IPS-18c (cell line): ENCODE data around the gene FASTKD1.
"Not testable (repeated sequence)": the region's sequence is repeated elsewhere in the genome, so short reads cannot be mapped to it uniquely, and the experiment has no call there.

Experiments
- H3K4me3 ChIP-seq: 2 replicates; pipeline ENCODE4 v1.7.0; 2013; ENCODE audit warnings: low read depth, mild to moderate bottlenecking, low read length, moderate library complexity; ENCODE audit not compliant: insufficient read depth
- H3K9me3 ChIP-seq: one replicate; pipeline ENCODE4 v1.6.1; 2013; ENCODE audit warnings: mild to moderate bottlenecking, low read length, moderate library complexity; ENCODE audit not compliant: control insufficient read depth, insufficient read depth

The FASTKD1 gene

GRCh38 chr2:169573160-169573973 lies at the start of gene FASTKD1:
TSS of gene FASTKD1 (minus strand) at chr2:169573865. CDS start at chr2:169572029, 1,836 bp downstream.
- H3K4me3 ChIP-seq: peak within 1 kb of the TSS; percentile 87
- H3K9me3 ChIP-seq: peaks cover 2% of the 10 kb centered on the region

GRCh38 chr2:169623235-169623634 lies 49.6 kb upstream of the FASTKD1 start:
- H3K9me3 ChIP-seq: no peaks in the 10 kb centered on the region
- no peak overlapping the region for H3K4me3 ChIP-seq

- H3K9me3 ChIP-seq: peaks cover 2% of the 10 kb centered on the region
- H3K4me3 ChIP-seq: no peak overlapping the region
Observed at GRCh38 chr2:169620509-169620908, 46.8 kb upstream of the FASTKD1 start.

GRCh38 chr2:169619946-169620345 lies 46.3 kb upstream of the FASTKD1 start:
- no peak overlapping the region for H3K4me3 ChIP-seq
- H3K9me3 ChIP-seq: peaks cover 2% of the 10 kb centered on the region

- not testable (repeated sequence) for H3K9me3 ChIP-seq, H3K4me3 ChIP-seq
Observed at GRCh38 chr2:169615982-169616381, 42.3 kb upstream of the FASTKD1 start.

- Histone ChIP-seq H3K9me3 (peaks cover 2% of the 10 kb centered on the region), H3K4me3 (no peak overlapping the region)
Observed at GRCh38 chr2:169613876-169614275, 40.2 kb upstream of the FASTKD1 start.

GRCh38 chr2:169609264-169609663 lies 35.6 kb upstream of the FASTKD1 start:
- no peaks in the 10 kb centered on the region for H3K9me3 ChIP-seq
- no peak overlapping the region for H3K4me3 ChIP-seq

GRCh38 chr2:169599568-169599967 lies 25.9 kb upstream of the FASTKD1 start:
- Histone ChIP-seq H3K9me3 (no peaks in the 10 kb centered on the region), H3K4me3 (no peak overlapping the region)

- H3K4me3 ChIP-seq: no peak overlapping the region
- H3K9me3 ChIP-seq: no peaks in the 10 kb centered on the region
Observed at GRCh38 chr2:169598982-169599381, 25.3 kb upstream of the FASTKD1 start.

- H3K4me3 ChIP-seq, H3K9me3 ChIP-seq: not testable (repeated sequence)
Observed at GRCh38 chr2:169596546-169596945, 22.9 kb upstream of the FASTKD1 start.

- Histone ChIP-seq H3K9me3 (no peaks in the 10 kb centered on the region), H3K4me3 (no peak overlapping the region)
Observed at GRCh38 chr2:169590804-169591203, 17.1 kb upstream of the FASTKD1 start.

GRCh38 chr2:169585673-169586072 lies 12.0 kb upstream of the FASTKD1 start:
- H3K9me3 ChIP-seq: peaks cover 2% of the 10 kb centered on the region
- peak overlapping the region; percentile 100; the same call in 1 of the 2 replicates for H3K4me3 ChIP-seq

- peaks cover 2% of the 10 kb centered on the region for H3K9me3 ChIP-seq
- peak within 1 kb of the TSS; percentile 100 for H3K4me3 ChIP-seq
Observed at GRCh38 chr2:169584005-169584877, 10.6 kb upstream of the FASTKD1 start, which contains the start of gene PPIG. TSS of gene PPIG (plus strand) at chr2:169584351. CDS start at chr2:169604042, 19,691 bp downstream.

- Histone ChIP-seq H3K4me3 (no peak overlapping the region), H3K9me3 (peaks cover 4% of the 10 kb centered on the region)
Observed at GRCh38 chr2:169583518-169583917, 9.9 kb upstream of the FASTKD1 start.

- H3K4me3 ChIP-seq, H3K9me3 ChIP-seq: not testable (repeated sequence)
Observed at GRCh38 chr2:169582552-169583266, 9.0 kb upstream of the FASTKD1 start.

GRCh38 chr2:169579044-169579443 lies 5.4 kb upstream of the FASTKD1 start:
- Histone ChIP-seq H3K9me3 (peaks cover 4% of the 10 kb centered on the region), H3K4me3 (no peak overlapping the region)

- not testable (repeated sequence) for H3K4me3 ChIP-seq, H3K9me3 ChIP-seq
Observed at GRCh38 chr2:169575264-169575663, 1.6 kb upstream of the FASTKD1 start.
